Pancreas (tissue), 10 donors: ENCODE measurements around the gene INS. TPM values are rescaled to one million over a fixed set of nuclear protein-coding genes. Genes with fewer than 3 reads are reported as not detected.

Source experiments
- ATAC-seq, 4 donors: fragments of 200-7000 bp; cut with Tn5 transposase; one replicate each; pipeline versions ENCODE4 v1.8.0 to v1.9.1; 2020; ENCODE audit warnings: mild to moderate bottlenecking in 4 of 4, moderate library complexity in 4 of 4
- DNase-seq, 6 donors: peaks; one replicate each; pipeline ENCODE4 v3.0.0-alpha.2; 2020
- FAIRE-seq: peaks from 2 replicates; lab custom pipeline; 2012; peaks lifted over from hg19 to GRCh38; lab: Jason Lieb, UNC
- H3K27ac ChIP-seq, 4 donors: fragments of 200-600 bp; sonication (generic); 1 replicate in 3 of 4; 2 replicates in 1 of 4; pipeline versions ENCODE4 v1.5.0 to v1.8.0; 2020
- H3K27me3 ChIP-seq, 4 donors: fragments of 200-600 bp; one replicate each; pipeline ENCODE4 v1.8.0; 2021
- H3K36me3 ChIP-seq, 3 donors: fragments of 200-600 bp; sonication (generic) in 1 of 3; one replicate each; pipeline versions ENCODE4 v1.5.0 to v1.8.0; 2020 to 2021
- H3K4me1 ChIP-seq, 3 donors: fragments of 200-600 bp; one replicate each; pipeline ENCODE4 v1.8.0; 2021
- H3K4me3 ChIP-seq, 4 donors: fragments of 200-600 bp; sonication (generic) in 2 of 4; one replicate each; pipeline versions ENCODE4 v1.5.0 to v1.8.0; 2020 to 2021
- H3K9me3 ChIP-seq, 4 donors: fragments of 200-600 bp; one replicate each; pipeline ENCODE4 v1.8.0; 2021
- WGBS, 2 donors: extraction: QIAGEN DNeasy Blood & Tissue Kit; methylation state at CpG; one replicate each; pipeline ENCODE4 v1.1.7; 2013; 5-methylcytosine and 5-hydroxymethylcytosine counted together
- intact Hi-C, 3 donors: fragments of 100-400 bp; cut with DNase I; formaldehyde crosslinking; loops; one replicate each; pipeline versions ENCODE4 v1.11.1 to v1.14.2; 2022
- polyA plus RNA-seq, 2 donors: library from polyadenylated mRNA; stranded (reverse); fragments of 200-250 nt; gene quantifications; one replicate each; pipeline ENCODE4 v1.2.3, GENCODE V29; 2013
- total RNA-seq, 6 donors: library from RNA; stranded (reverse); fragmentation: NEBNext Ultra II Directional in 4 of 6; extraction: Animal tissue kit (Norgen Biotek cat#: 25700) in 4 of 6; gene quantifications; one replicate each; pipeline versions ENCODE4 v1.2.1 to v1.2.4, GENCODE V29; 2021 to 2023
- TF ChIP-seq, protein P1 (sequence below), 4 donors: fragments of 200-600 bp; sonication (generic) in 3 of 4; IDR thresholded peaks; one replicate each; pipeline versions ENCODE4 v1.5.0 to v1.8.0; 2021; ENCODE audit warnings: antibody characterized with exemption in 4 of 4
- donor health status: healthy with polysubstance abuse.
- donor health status: DM: no; HTN: no; CAD: no; lungs with moderate emphysema.
- donor health status: DM: no; HTN: no; CAD: no.
- donor health status: control.
- donor health status: control.
- donor health status: Bipolar disorder and iron deficiency.
- donor health status: DM: yes; HTN: yes; CAD: no.
- donor health status: DM: no; HTN: no; CAD: no.
- donor health status: DM: no; HTN: no; CAD: no.
- donor health status: DM: yes; HTN: yes; CAD: no.

The INS gene
- total and polyA plus RNA-seq, 8 donors, result 1,425 to 145,342 (median 6,399) TPM

- intact Hi-C loops, result no loop called here
- H3K27ac ChIP-seq, result no peak overlapping the region
- H3K9me3 ChIP-seq, result no peaks in the 10 kb centered on the region
- H3K27me3 ChIP-seq, result peaks cover 0 to 26% (median 8%) of the 10 kb centered on the region in 4 donors
- FAIRE-seq (no peak), DNase-seq (peak in 1 of 6 donors; percentile 70), ATAC-seq (peak in 1 of 4 donors; percentile 23)
- no peaks in the 10 kb centered on the region for H3K36me3 ChIP-seq
- TF ChIP-seq, protein P1, sequence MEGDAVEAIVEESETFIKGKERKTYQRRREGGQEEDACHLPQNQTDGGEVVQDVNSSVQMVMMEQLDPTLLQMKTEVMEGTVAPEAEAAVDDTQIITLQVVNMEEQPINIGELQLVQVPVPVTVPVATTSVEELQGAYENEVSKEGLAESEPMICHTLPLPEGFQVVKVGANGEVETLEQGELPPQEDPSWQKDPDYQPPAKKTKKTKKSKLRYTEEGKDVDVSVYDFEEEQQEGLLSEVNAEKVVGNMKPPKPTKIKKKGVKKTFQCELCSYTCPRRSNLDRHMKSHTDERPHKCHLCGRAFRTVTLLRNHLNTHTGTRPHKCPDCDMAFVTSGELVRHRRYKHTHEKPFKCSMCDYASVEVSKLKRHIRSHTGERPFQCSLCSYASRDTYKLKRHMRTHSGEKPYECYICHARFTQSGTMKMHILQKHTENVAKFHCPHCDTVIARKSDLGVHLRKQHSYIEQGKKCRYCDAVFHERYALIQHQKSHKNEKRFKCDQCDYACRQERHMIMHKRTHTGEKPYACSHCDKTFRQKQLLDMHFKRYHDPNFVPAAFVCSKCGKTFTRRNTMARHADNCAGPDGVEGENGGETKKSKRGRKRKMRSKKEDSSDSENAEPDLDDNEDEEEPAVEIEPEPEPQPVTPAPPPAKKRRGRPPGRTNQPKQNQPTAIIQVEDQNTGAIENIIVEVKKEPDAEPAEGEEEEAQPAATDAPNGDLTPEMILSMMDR (IDR thresholded peaks at IDR 0.05), result no peak
- 1 to 4% methylated on average over 21 to 68 of the region's 68 CpGs for WGBS, 2 donors
- H3K4me3 ChIP-seq, result peak overlapping the region in 2 of 4 donors; percentile 13 to 30
- H3K4me1 ChIP-seq, result peaks cover 0 to 4% (median 0%) of the 10 kb centered on the region in 3 donors
These were observed 22.4 kb downstream of the INS start for GRCh38 chr11:2138431-2139122.

DNA sequence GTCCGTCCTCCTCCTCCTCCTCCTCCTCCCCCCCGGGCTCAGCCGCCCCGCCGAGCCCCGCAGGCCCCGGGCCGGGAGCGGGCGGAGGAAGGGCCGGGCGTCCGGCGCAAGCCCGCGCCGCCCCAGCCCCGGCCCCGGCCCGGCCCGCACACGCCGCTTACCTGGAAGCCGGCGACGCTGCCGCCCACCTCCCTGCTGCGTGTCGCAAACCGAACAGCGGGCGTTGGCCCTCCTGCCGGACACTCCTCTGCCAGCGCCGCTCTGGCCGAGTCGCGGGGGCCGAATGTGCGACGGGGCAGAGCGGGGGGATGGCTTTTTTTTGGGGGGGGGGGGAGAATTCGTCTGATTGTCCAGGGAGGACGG is 23.0 kb downstream of the INS start:
- H3K9me3 ChIP-seq, result no peaks in the 10 kb centered on the region
- TF ChIP-seq, protein P1 (IDR thresholded peaks at IDR 0.05), result no peak
- H3K27ac ChIP-seq, result no peak overlapping the region
- intact Hi-C loops, result no loop called here
- H3K4me1 ChIP-seq, result peaks cover 0 to 4% (median 0%) of the 10 kb centered on the region in 3 donors
- ATAC-seq (peak; percentile 28 to 40 (median 34)), FAIRE-seq (no peak), DNase-seq (peak in 2 of 6 donors; percentile 34 to 68)
- H3K27me3 ChIP-seq, result peaks cover 0 to 26% (median 8%) of the 10 kb centered on the region in 4 donors
- peak overlapping the region in 2 of 4 donors; percentile 13 to 30 for H3K4me3 ChIP-seq
- WGBS, 2 donors, result 1% methylated on average over 31 to 44 of the region's 44 CpGs
- H3K36me3 ChIP-seq, result no peaks in the 10 kb centered on the region

DNA sequence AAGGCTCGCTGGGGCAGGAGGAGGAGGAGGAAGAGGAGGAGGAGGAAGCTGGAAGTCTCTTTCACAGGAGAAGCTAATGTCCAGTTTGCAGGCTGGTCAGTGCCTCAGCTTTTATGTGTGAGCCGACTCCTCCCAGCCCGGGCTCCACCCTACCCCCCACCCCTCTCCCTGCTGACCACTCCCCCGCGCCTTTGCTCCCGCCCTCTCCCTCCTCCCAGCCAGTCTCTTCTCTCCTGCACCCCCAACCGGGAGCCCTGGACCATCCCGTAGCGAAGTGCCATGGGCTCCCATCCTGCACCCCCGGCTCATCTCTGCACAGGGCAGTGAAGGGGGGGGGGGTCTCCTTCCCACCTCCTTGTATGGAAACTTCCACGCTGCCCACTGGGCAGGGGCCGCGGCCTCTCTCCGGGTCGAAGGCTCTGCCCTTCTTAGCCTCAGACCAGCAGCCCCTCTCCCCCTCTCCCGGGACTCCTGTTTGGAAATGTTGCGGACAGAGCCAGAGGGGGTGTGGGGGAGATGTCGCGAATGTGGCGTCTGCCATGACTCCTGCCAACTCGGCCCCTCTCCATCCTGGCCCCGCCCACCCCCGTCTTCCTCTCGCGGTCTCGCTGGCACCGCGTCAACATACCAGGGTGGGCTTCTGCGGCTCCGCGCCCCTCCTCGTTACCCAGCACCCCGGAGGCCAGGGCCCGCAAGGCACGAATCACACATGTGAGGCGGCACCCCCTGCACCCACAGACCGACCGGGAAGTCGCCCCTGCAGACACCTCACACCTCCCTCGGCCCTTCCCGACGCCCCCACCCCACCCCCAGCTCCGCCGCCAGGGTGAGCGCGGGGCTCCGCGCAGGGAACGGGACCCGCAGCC is 23.6 kb downstream of the INS start:
- Histone ChIP-seq H3K36me3 (no peaks in the 10 kb centered on the region), H3K9me3 (no peaks in the 10 kb centered on the region), H3K4me3 (peak overlapping the region in 2 of 4 donors; percentile 13 to 30), H3K27me3 (peaks cover 0 to 24% (median 8%) of the 10 kb centered on the region in 4 donors), H3K4me1 (peaks cover 0 to 4% (median 0%) of the 10 kb centered on the region in 3 donors), H3K27ac (no peak overlapping the region)
- 2 to 4% methylated on average over 40 to 50 of the region's 50 CpGs for WGBS, 2 donors
- FAIRE-seq (no peak), DNase-seq (peak in 3 of 6 donors; percentile 51 to 83 (median 65)), ATAC-seq (peak; percentile 48 to 84 (median 69))
- TF ChIP-seq, protein P1 (IDR thresholded peaks at IDR 0.05), result no peak
- intact Hi-C loops, result no loop called here

DNA sequence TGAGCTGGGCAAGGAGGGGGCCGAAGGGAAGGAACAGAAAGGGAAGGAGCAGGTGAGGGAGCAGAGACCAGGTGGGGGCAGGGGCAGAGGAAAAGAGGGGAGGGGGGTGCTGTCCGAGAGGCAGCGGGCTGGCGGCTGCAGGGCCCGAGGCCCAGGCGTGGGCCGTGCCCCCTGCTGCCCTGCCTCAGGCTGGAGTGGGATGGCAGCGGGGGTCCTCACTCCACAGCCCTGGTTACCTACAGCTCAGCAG is 24.1 kb downstream of the INS start:
- FAIRE-seq (no peak), ATAC-seq (no peak), DNase-seq (peak in 1 of 6 donors; percentile 12)
- Histone ChIP-seq H3K27me3 (peaks cover 0 to 18% (median 8%) of the 10 kb centered on the region in 4 donors), H3K9me3 (no peaks in the 10 kb centered on the region), H3K27ac (no peak overlapping the region), H3K4me1 (peaks cover 0 to 4% (median 0%) of the 10 kb centered on the region in 3 donors), H3K36me3 (no peaks in the 10 kb centered on the region), H3K4me3 (no peak overlapping the region)
- intact Hi-C loops, result no loop called here
- TF ChIP-seq, protein P1 (IDR thresholded peaks at IDR 0.05), result no peak
- 50 to 65% methylated on average over 7 to 8 of the region's 8 CpGs for WGBS, 2 donors
